Spleen (tissue), 11 donors: ENCODE data around the gene HES3. TPM values are rescaled to one million over a fixed set of nuclear protein-coding genes. Genes with fewer than 3 reads are reported as not detected.

Experiments used
- DNase-seq: peaks from one replicate; pipeline ENCODE4 v3.0.0-alpha.2; 2020
- H3K27ac ChIP-seq, 8 donors: fragments of 200-600 bp; sonication (generic) in 7 of 8; 1 replicate in 4 of 8; 2 replicates in 4 of 8; pipeline versions ENCODE4 v1.5.0 to v1.8.0; 2016 to 2021; ENCODE audit warnings: inconsistent platforms in 4 of 8, mild to moderate bottlenecking in 4 of 8, moderate library complexity in 1 of 8
- H3K27me3 ChIP-seq, 7 donors: fragments of 200-600 bp; sonication (generic) in 6 of 7; replicated peaks in 1 of 7; 1 replicate in 4 of 7; 2 replicates in 3 of 7; pipeline versions ENCODE4 v1.5.0 to v1.8.0; 2016 to 2021; ENCODE audit warnings: inconsistent platforms in 3 of 7, mild to moderate bottlenecking in 1 of 7
- H3K36me3 ChIP-seq, 6 donors: fragments of 200-600 bp; sonication (generic) in 5 of 6; 1 replicate in 4 of 6; 2 replicates in 2 of 6; pipeline versions ENCODE4 v1.5.0 to v1.8.0; 2016 to 2021; ENCODE audit warnings: inconsistent platforms in 2 of 6
- H3K4me1 ChIP-seq, 6 donors: fragments of 200-600 bp; sonication (generic) in 5 of 6; 1 replicate in 3 of 6; 2 replicates in 3 of 6; pipeline versions ENCODE4 v1.5.0 to v1.8.0; 2016 to 2021; ENCODE audit warnings: inconsistent platforms in 3 of 6
- H3K4me3 ChIP-seq, 8 donors: fragments of 200-600 bp; sonication (generic) in 7 of 8; 1 replicate in 4 of 8; 2 replicates in 4 of 8; pipeline versions ENCODE4 v1.5.0 to v1.8.0; 2016 to 2021; ENCODE audit warnings: inconsistent platforms in 4 of 8, mild to moderate bottlenecking in 4 of 8, moderate library complexity in 2 of 8
- H3K9me3 ChIP-seq, 8 donors: fragments of 200-600 bp; sonication (generic) in 7 of 8; 1 replicate in 4 of 8; 2 replicates in 4 of 8; pipeline versions ENCODE4 v1.5.0 to v1.8.0; 2016 to 2021; ENCODE audit warnings: inconsistent platforms in 4 of 8
- CTCF ChIP-seq, 11 experiments: fragments of 200-600 bp in 7 of 11; fragments of 450-650 bp in 4 of 11; sonication (generic) in 4 of 11; IDR thresholded peaks in 8 of 11; conservative IDR thresholded peaks in 3 of 11; 1 replicate in 7 of 11; 2 replicates in 4 of 11; pipeline versions ENCODE4 v1.4.0 to v1.8.0; 2016 to 2021; ENCODE audit warnings: antibody characterized with exemption in 11 of 11, inconsistent platforms in 4 of 11, mild to moderate bottlenecking in 1 of 11
- POLR2A ChIP-seq, 3 donors: fragments of 450-650 bp; IDR thresholded peaks; one replicate each; pipeline ENCODE4 v1.5.1; 2017; ENCODE audit warnings: antibody characterized with exemption in 3 of 3, mild to moderate bottlenecking in 1 of 3
- POLR2AphosphoS5 ChIP-seq, 3 donors: sonication (generic); formaldehyde crosslinking; IDR thresholded peaks; one replicate each; pipeline ENCODE4 v1.5.1; 2017; ENCODE audit warnings: antibody characterized with exemption in 3 of 3
- WGBS, 5 donors: extraction: QIAGEN DNeasy Blood & Tissue Kit in 3 of 5; methylation state at CpG; one replicate each; pipeline versions ENCODE4 v1.1.5 to v1.1.7; 2013 to 2018; 5-methylcytosine and 5-hydroxymethylcytosine counted together
- intact Hi-C: fragments of 100-400 bp; cut with DNase I; formaldehyde crosslinking; loops from one replicate; pipeline ENCODE4 v1.15.0; 2023; ENCODE audit warnings: low total_unique reads
- polyA plus RNA-seq, 3 donors: library from polyadenylated mRNA; stranded (reverse); fragments of 200-250 nt; gene quantifications; one replicate each; pipeline ENCODE4 v1.2.1, GENCODE V29; 2013
- total RNA-seq, 7 donors: library from RNA; depleted of rRNA in 3 of 7; stranded (reverse); fragments of >200 nt in 3 of 7; fragmentation: NEBNext Ultra II Directional in 4 of 7; extraction: Animal tissue kit (Norgen Biotek cat#: 25700) in 4 of 7; gene quantifications; one replicate each; pipeline versions ENCODE4 v1.1.0 to v1.2.1, GENCODE V29; 2016 to 2021
- donor health status: healthy with polysubstance abuse.
- donor health status: DM: no; HTN: no; CAD: no; lungs with moderate emphysema.
- donor health status: DM: no; HTN: no; CAD: no.
- donor health status: Bipolar disorder and iron deficiency.
- donor health status: healthy.
- donor health status: DM: no; HTN: no; CAD: no.
- donor health status: DM: yes; HTN: yes; CAD: no.

Gene HES3
- total and polyA plus RNA-seq, 10 donors: not detected

GRCh38 chr1:6287431-6287886 lies 43.5 kb downstream of the HES3 start:
- DNase-seq: no peak
- no peak overlapping the region for H3K4me3 ChIP-seq
- TF ChIP-seq CTCF (IDR thresholded peaks at IDR 0.05 in 8 of 11, conservative IDR thresholded peaks at IDR 0.05 in 3 of 11) (no peak), POLR2A (IDR thresholded peaks at IDR 0.05) (no peak), POLR2AphosphoS5 (IDR thresholded peaks at IDR 0.05) (no peak)
- H3K36me3 ChIP-seq: peaks cover 0 to 4% (median 0%) of the 10 kb centered on the region in 6 donors
- intact Hi-C loops: no loop called here
- 85 to 95% (median 93%) methylated on average over 10 of the region's 10 CpGs for WGBS, 5 donors
- no peaks in the 10 kb centered on the region for H3K27me3 ChIP-seq
- no peak overlapping the region for H3K27ac ChIP-seq
- H3K9me3 ChIP-seq: no peaks in the 10 kb centered on the region
- H3K4me1 ChIP-seq: peaks cover 0 to 12% (median 2%) of the 10 kb centered on the region in 6 donors

- Histone ChIP-seq H3K9me3 (no peaks in the 10 kb centered on the region), H3K36me3 (peaks cover 0 to 5% (median 0%) of the 10 kb centered on the region in 6 donors), H3K4me3 (no peak overlapping the region), H3K27me3 (no peaks in the 10 kb centered on the region), H3K27ac (peak overlapping the region in 1 of 8 donors; percentile 10), H3K4me1 (peaks cover 0 to 12% (median 2%) of the 10 kb centered on the region in 6 donors)
- intact Hi-C loops: no loop called here
- TF ChIP-seq CTCF (IDR thresholded peaks at IDR 0.05 in 8 of 11, conservative IDR thresholded peaks at IDR 0.05 in 3 of 11): no peak
- no peak for TF ChIP-seq POLR2A (IDR thresholded peaks at IDR 0.05)
- no peak for TF ChIP-seq POLR2AphosphoS5 (IDR thresholded peaks at IDR 0.05)
- DNase-seq: no peak
- WGBS, 5 donors: 90 to 96% (median 93%) methylated on average over 13 to 14 of the region's 14 CpGs
Measured at GRCh38 chr1:6288026-6288425, 44.0 kb downstream of the HES3 start.

- Histone ChIP-seq H3K9me3 (no peaks in the 10 kb centered on the region), H3K27ac (peak overlapping the region in 2 of 8 donors; percentile 8 to 10), H3K4me3 (no peak overlapping the region), H3K27me3 (no peaks in the 10 kb centered on the region), H3K4me1 (peaks cover 0 to 12% (median 2%) of the 10 kb centered on the region in 6 donors), H3K36me3 (peaks cover 0 to 11% (median 1%) of the 10 kb centered on the region in 6 donors)
- intact Hi-C loops: no loop called here
- WGBS, 5 donors: 57 to 73% (median 60%) methylated on average over 9 to 10 of the region's 10 CpGs
- no peak for TF ChIP-seq POLR2A (IDR thresholded peaks at IDR 0.05)
- TF ChIP-seq CTCF (IDR thresholded peaks at IDR 0.05 in 8 of 11, conservative IDR thresholded peaks at IDR 0.05 in 3 of 11): no peak
- TF ChIP-seq POLR2AphosphoS5 (IDR thresholded peaks at IDR 0.05): no peak
- DNase-seq: no peak
Measured at GRCh38 chr1:6288665-6289064, 44.7 kb downstream of the HES3 start.

- H3K36me3 ChIP-seq: peaks cover 0 to 21% (median 2%) of the 10 kb centered on the region in 6 donors
- H3K4me1 ChIP-seq: peaks cover 0 to 30% (median 6%) of the 10 kb centered on the region in 6 donors
- no peak for DNase-seq
- intact Hi-C loops: no loop called here
- TF ChIP-seq CTCF (IDR thresholded peaks at IDR 0.05 in 8 of 11, conservative IDR thresholded peaks at IDR 0.05 in 3 of 11): no peak
- no peak for TF ChIP-seq POLR2A (IDR thresholded peaks at IDR 0.05)
- no peak for TF ChIP-seq POLR2AphosphoS5 (IDR thresholded peaks at IDR 0.05)
- H3K9me3 ChIP-seq: no peaks in the 10 kb centered on the region
- H3K27ac ChIP-seq: peak overlapping the region in 1 of 8 donors; percentile 73
- WGBS, 5 donors: 88 to 98% (median 95%) methylated on average over 3 to 10 of the region's 10 CpGs
- no peak overlapping the region for H3K4me3 ChIP-seq
- H3K27me3 ChIP-seq: no peaks in the 10 kb centered on the region
Measured at GRCh38 chr1:6292102-6292501, 48.1 kb downstream of the HES3 start.
